HG02678 (cell line): Measurements from ENCODE around the gene ITGB1BP1.

Source experiments
- ATAC-seq: cut with Tn5 transposase; IDR thresholded peaks from one replicate; pipeline ENCODE4 v1.9.1; 2021; ENCODE audit warnings: mild to moderate bottlenecking, moderate library complexity; ENCODE audit not compliant: unreplicated experiment

The ITGB1BP1 gene

GRCh38 chr2:9354318-9354717, 69.0 kb downstream of the ITGB1BP1 start:
- ATAC-seq: no peak
